Measurements from ENCODE around the gene MAGI2. TPM values are rescaled to one million over a fixed set of nuclear protein-coding genes. Genes with fewer than 3 reads are reported as not detected.
A peak's percentile ranks its signal among the peaks of the same experiment; 100 is the strongest.

Gene MAGI2
- total RNA-seq, 1 donor from 2014 or later, result 8.0 TPM

DNA sequence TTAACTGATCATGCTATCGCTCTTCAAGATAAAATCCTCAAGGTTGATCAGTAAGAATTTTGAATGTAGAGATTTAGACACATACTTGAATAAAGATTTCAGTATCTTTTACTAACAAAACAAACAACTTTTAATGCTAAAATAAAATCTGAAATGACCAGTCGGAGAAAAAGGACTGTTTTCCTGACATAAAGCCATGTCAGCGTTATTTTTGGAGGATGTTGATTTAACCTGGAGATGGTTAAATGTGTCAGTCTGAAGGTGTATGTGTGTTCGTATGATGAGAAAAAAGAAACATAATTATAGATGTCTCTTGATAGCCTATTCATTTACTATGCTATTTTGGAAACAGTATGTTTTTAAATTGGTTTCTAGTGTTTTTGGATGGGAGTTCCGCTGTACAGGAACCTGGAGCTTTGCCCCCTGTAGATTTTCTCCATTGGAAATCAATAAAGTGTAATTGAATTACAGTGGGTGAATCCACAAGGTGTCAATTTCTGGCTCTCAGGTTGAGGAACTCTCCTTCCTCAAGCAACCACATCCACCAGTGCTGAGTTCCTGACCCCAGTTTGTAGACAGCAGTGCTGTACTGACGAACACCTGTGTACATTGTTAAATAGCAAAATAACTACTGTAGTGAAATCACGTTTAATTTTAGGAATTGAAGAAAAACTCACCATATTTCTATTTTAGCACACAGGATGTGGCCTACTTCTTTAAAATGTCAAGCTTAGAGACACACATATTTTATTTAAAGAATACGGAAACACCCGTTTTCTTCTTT is 670.1 kb downstream of the MAGI2 start:
- DNase-seq, result no peak

DNA sequence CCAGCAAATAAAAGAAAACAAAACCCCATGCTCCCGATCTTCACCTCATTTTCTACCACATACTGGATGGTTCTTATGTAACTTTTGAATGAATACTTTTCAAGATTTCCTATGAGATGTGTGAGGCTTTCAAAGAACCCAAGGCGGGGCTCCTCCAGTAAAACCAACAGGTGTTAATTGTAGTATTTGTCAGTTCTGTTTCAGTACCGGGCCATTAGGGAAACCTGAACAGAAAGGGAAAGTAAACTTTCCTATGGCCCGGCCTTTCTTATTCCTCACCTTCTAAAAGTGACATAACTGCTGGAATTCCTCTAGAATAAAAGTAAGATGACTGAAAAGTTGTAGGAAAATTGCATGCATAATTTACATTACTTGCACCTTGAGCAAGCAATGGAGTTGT is 672.9 kb downstream of the MAGI2 start:
- no peak for DNase-seq

GRCh38 chr7:78779788-78780187 is 673.7 kb downstream of the MAGI2 start:
- no peak for DNase-seq

DNA sequence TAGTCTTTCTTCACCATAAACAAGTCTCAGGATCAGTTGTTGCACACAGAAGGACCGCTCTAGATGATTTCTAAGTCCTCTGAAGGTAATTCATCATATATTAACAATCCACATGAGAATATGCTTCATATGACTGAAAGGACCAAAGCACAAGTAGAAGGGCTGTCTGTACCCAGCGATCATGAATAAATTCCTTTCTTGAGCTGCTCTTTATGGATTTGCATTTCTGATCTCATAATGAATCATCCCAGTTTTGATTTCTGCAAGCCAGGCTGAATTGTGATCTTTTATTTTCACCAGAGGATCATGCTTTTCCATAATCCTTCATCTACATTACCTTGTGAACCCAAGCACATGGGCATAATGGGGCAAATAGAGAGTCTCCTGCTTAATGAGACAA is 675.6 kb downstream of the MAGI2 start:
- no peak for DNase-seq

DNA sequence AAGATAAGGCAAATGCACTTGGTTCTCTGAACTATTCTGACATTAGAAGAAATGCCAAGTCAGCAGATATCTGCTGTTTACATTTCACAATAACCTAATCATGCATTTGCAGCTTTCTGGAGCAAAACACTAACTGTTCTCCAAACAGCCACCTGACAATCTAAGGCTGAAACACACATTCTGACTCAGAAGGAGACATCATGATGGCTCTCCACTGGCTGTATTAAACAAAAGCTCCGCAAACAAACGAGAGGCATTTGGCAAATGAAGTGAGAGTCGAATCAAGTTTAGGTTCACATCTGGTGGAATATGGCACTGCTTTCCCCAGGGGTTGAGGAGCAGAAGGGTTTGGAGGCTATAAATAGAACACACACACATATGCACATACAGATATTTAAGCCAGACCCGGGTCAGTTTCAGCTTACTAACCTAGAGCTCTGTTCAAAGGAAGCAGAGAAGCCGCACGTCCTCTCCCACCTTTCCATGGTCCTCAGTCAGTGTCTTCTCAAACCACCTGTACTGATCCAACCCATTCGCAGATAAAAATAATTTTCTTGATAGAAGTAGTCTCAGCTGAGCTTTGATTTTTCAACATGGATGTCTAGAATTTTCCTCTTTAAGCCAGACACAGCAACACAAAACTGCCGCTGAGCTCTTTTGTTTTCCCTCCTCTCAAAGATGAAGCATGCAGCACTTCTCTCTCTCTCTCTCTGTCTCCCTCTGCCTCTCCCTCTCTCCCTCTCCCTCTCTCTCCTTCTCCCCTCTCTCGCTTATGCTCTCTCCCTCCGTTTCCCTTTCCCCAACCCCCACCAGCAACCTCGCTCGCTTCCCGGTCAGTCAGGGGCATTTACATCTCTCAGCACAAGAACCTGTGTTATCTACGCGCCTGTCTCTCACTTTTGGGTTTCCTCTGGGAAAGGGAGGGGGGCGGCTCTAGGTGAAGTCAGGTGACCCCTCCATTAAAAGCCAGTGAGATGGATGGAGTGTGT is 682.8 kb downstream of the MAGI2 start:
- peak; percentile 50 for DNase-seq

DNA sequence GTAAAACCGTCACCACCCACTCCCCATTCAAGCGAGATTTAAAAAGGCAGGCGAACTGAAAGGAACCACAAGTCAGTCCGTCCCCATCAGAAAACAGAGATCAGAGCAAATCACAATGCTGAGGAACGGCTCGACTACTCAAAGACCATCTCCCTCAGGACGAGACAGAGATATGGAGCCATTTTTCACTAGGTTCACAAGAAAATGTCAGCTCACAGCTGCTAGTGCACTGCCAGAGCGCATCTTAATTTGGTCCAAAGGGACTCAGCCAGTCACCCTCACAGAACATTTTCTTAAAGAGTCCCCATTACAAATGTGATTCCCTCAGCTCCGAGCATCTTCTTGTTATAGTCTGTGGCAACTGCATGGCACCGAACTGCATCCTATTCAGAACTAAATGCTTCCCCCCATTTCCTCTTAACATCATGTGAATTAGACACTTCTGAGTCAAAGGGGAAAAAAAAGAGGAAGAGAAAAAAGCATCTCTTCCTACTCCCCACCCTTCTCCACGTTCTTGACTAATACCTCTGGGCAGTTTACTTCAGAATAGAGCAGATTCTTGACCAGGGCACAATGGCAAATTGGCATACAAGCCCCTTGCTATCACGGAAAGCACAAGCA is 683.9 kb downstream of the MAGI2 start:
- peak; percentile 19 for DNase-seq

DNA sequence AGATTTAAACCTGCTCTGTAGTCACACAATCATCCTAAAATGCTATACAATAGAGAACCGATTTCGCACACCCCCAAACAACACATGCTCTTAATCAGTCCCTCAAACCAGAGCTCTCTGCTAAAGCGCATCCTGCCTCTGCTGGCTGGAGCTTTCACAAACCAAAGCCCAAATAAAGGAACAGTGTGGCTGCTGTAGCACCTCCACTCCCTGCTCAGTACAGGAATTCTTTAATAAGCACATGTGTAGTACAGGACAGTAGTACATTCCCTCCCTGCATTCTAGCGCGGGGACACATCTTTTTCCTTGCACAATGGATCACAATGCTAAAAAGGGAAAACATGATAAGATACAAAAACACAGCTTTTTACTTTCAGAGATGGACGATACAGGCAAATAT is 684.6 kb downstream of the MAGI2 start:
- DNase-seq, result peak; percentile 23

GRCh38 chr7:78765943-78766729 is 687.3 kb downstream of the MAGI2 start:
- no peak for DNase-seq

DNA sequence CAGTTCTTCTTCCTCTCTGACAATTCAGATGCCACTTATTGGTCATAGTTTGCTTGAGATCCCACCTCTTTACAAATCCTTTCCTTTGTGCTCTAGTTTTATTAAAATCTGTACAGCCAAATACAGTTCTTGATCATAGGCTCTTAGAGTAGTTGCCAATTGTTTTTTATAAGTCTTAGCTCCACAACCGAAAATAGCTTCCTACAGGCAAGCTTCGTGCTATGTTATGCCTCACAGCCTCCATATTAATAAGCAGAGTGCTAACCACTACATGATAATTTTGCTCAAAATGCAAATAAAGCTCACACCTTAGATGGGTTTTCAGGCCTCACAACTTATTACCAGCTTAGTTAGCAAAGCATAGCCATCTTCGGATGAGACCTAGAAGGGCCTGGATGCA is 688.9 kb downstream of the MAGI2 start:
- DNase-seq, result no peak

DNA sequence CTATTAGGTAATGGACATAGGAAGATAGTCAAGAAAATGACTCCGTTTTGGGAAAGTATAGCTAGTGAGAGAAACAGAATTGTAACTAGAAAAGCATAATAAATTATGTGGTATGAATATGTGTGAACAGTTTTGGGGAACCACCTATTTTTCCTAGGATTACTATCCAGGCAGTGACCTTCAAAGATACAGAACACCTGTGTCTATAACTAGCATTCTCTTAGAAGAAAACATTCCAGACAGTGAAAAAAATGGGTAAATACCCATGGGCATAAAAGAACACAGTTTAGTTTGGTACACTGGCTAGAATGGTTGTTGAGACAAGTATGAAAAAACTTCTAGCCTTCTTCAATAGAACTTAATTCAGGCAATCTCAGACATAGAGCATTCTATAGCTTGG is 690.8 kb downstream of the MAGI2 start:
- no peak for DNase-seq

DNA sequence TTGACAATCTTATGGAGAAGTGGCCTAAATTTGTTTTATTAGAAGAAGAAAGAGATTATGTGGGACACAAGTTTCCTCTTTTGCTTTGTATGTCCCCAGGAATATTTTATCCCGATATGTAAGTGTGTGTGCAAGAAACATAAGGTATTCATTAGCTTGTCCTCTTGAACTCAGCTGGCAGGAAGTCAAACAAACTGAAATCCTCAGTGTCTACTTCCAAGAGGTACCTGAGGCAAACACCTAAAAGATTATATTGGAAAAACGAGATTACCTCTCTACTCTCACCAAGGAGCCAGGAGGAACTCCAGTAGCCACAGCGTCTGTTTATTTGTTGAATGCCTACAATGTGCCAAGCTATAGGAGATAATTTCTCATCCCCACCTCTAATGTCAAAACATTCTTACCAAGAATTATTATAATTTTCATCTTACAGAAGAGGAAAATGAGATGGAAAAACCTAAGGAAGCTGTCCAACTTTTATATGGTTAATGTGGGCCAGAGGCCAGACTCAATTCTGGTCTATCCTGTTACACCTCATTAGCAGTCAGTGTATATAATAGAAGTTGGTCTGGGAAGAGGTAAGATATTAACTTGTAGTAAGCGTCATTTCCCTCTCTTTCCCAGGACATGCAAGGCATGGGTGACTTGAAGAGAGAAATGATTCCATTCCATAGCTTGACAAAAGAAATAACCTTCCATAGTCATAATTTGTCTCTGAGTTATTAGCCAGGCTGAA is 692.7 kb downstream of the MAGI2 start:
- DNase-seq, result no peak

DNA sequence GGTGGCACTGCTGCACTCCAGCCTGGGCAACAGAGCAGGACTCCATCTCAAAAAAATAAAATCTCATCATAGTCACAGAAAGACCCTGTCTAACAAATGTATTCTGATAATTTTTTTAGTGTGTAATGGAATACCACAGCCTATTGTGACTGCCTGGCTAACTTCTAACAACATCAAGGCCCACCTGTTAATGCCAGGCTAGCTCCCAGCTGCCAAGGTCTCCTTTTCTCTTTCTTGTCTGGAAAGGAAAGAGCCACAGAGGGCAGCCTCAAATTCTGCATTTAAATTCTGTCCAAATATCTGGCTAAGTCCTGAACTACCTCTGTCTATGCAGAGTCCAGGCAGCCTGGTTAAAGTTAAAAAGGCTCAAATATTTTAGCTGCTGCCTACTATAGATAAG is 700.9 kb downstream of the MAGI2 start:
- no peak for DNase-seq

DNA sequence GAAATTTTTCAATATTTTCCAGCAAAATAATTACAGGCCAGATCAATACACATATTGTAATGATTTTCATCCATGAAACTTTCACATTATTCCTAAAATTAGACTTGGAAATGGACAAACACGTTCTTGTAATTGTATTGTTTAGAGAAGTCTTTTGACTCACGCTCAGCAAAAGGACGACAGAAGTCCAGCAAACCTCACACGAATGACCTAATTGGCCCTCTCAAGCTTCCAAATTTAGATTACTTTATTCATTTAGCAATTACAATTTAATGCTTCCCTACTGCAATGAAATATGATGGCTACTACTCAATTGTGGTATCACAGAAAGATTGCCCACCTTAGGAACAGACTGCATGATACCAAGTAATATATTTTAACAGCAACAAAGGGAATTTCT is 702.2 kb downstream of the MAGI2 start:
- no peak for DNase-seq

- no peak for DNase-seq
These were observed 704.3 kb downstream of the MAGI2 start for GRCh38 chr7:78749052-78749746.

DNA sequence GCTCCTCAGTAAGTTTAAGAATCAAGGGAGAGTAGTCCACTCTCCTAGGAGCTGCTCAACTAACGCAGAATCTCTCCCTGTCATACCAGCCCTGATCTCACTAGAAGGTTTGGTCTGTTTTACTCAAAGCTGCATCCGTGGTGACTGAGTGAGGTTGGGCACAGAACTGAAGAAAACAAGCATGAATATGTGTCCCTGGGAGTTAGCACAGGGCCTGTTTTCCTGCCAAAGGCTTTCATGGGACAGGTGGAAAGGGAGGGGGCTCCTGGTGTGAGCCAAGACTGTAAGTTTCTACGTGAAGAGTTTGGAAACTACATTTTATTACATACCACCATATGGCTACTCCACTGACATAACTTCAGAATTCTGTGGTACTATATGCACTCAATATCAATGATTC is 705.9 kb downstream of the MAGI2 start:
- no peak for DNase-seq

GRCh38 chr7:78746301-78746700 is 707.2 kb downstream of the MAGI2 start:
- no peak for DNase-seq

DNA sequence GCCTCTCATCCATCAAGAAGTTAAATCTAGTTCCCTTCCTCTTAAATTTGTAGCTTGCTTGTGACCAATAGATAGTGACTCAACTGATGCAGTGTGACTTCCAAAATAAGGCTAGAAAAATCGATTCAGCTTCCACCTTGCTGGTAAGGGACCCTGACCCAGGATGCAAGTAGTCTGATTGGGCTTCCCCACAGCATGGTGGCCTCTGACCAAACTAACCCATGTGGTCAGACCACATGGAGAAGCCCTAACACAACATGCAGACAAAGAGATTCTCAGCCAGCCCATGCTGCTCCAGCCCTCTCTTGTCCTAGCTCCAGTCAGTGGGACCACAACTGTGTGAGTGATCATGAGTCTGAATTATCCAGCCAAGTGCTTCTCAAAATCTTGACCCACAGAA is 710.8 kb downstream of the MAGI2 start:
- no peak for DNase-seq

DNA sequence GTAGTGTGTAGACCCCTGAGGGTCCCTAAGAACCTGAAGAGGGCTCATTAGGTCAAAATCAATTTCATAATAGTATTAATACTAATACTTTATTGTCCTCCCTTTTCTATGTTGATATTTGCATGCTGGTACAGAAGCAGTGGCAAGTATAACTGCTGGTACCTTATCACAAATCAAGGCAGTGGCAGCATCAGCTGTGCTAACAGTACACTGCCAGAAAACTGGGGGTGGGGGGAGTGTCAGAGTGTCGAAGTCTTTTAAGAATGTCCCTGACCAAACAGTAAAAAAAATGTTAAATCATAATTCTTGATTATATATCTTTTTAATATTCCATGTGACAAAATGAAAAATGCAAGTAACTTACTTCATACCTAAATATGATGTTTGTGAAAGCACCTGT is 716.9 kb downstream of the MAGI2 start:
- no peak for DNase-seq

GRCh38 chr7:78734626-78735025 is 718.8 kb downstream of the MAGI2 start:
- no peak for DNase-seq

GRCh38 chr7:78720066-78720465 is 733.4 kb downstream of the MAGI2 start:
- peak; percentile 24 for DNase-seq

DNA sequence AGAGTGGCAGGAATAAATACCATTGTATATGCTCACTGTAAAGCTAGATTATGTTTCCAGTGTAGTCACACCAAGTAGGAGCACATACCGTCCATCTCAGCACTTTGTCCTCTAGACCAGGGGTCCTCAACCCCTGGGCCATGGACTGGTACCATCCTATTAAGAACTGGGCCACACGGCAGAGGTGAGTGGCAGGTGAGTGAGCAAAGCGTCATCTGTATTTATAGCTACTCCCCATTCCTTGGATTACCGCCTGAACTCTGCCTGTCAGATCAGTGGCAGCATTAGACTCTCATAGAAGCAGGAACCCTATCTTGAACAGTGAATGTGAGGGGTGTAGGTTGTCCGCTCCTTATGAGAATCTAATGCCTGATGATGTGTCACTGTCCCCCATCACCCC is 735.3 kb downstream of the MAGI2 start:
- no peak for DNase-seq

All from tongue (tissue), 2 donors.